GM12873 (cell line): ENCODE results near the gene CMKLR1.

ENCODE experiments used
- TF ChIP-seq, protein P1 (sequence below): IDR thresholded peaks from 2 replicates; pipeline ENCODE4 v1.5.1; 2012; ENCODE audit warnings: low read depth, mild to moderate bottlenecking, moderate library complexity, low read length, control low read depth; ENCODE audit not compliant: insufficient read depth; ENCODE audit errors: missing control alignments

The CMKLR1 gene

DNA sequence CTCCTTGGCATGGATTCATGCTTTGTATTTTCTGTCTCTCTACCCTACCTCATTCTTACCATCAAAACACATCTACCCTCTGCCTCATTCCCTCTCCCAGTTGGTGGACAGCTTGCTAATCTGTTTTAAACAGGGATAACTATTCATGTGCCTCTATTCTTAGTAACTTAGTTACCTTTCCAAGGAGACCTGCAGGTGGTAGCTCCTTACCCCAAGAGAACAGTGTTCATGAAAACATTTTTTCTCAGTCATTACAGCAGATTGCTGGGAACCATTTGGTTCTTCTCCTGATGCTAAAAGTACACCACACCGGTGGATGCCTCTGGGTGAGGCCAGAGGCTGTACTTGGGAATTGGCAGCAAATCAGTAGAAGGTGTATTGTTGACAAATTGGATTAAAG is 73.0 kb downstream of the CMKLR1 start:
- TF ChIP-seq, protein P1, sequence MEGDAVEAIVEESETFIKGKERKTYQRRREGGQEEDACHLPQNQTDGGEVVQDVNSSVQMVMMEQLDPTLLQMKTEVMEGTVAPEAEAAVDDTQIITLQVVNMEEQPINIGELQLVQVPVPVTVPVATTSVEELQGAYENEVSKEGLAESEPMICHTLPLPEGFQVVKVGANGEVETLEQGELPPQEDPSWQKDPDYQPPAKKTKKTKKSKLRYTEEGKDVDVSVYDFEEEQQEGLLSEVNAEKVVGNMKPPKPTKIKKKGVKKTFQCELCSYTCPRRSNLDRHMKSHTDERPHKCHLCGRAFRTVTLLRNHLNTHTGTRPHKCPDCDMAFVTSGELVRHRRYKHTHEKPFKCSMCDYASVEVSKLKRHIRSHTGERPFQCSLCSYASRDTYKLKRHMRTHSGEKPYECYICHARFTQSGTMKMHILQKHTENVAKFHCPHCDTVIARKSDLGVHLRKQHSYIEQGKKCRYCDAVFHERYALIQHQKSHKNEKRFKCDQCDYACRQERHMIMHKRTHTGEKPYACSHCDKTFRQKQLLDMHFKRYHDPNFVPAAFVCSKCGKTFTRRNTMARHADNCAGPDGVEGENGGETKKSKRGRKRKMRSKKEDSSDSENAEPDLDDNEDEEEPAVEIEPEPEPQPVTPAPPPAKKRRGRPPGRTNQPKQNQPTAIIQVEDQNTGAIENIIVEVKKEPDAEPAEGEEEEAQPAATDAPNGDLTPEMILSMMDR, result no peak

- TF ChIP-seq, protein P1, result no peak
Observed at GRCh38 chr12:108265505-108265904, 73.6 kb downstream of the CMKLR1 start.

DNA sequence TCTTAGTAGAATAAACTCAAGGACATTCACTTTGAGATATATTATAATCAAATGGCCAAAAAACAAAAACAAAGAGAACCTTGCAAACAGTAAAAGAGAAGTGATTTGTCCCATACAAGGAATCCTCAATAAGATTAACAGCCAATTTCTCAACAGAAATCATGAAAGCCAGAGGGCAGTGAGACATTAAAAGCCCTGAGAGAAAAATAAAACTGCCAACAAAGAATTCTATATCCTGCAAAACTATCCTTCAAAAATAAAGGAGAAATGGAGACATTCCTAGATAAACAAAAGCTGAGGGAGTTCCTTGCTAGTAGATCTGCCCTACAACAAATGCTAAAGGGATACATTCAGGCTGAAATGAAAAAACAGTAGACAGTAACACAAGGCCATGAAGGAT is 78.1 kb downstream of the CMKLR1 start:
- TF ChIP-seq, protein P1, result no peak

GRCh38 chr12:108260039-108260438 is 79.1 kb downstream of the CMKLR1 start:
- TF ChIP-seq, protein P1, result no peak

DNA sequence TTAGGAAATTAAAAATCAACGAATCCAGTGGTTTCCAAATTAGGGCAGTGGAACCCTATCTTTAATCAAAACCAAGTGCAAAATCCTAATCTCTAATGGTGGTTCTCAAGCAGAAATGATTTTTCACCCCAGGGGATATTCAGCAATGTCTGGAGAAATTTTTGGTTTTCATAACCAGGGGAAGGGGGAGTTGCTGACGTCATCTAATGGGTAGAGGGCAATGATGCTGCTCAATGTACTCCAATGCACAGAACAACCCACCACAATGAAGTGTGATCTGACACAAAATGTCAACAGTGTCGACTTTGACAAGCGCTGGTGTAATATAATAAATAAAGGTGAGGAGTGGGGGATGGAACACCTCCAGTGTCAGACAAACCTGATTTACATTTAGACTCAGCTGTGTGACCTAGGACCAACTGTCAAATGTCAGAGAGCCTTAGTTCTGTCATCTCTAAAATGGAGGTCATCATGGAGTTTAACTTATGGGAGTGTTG is 81.5 kb downstream of the CMKLR1 start:
- TF ChIP-seq, protein P1, result no peak

GRCh38 chr12:108257004-108257403 is 82.1 kb downstream of the CMKLR1 start:
- TF ChIP-seq, protein P1, result no peak

DNA sequence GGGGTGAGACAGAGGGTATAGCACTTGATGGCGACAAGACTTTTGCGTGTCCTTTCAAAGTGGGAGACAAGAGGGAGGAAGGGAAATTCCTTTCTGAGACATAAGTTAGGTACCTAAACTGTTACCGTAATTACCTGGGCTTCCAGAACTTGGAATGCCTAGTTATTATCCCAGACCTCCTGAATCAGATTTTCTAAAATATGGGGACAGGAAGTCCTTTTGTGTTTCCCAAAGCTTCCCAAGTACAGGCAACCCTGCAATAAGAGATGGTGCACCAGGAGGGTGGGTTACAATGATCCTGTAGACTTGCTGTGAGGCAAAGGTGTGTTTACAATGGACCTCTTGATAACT is 83.9 kb downstream of the CMKLR1 start:
- TF ChIP-seq, protein P1, result no peak
